H1 (cell line): Measurements from ENCODE around the gene KIF21A. TPM values are rescaled to one million over a fixed set of nuclear protein-coding genes. Genes with fewer than 3 reads are reported as not detected.

Source experiments
- CTCF ChIA-PET: fragments of 300-600 bp; sonication (Branson Sonifier 250); formaldehyde crosslinking; loops from one replicate; lab custom pipeline; 2021; ENCODE audit not compliant: partially characterized antibody; lab: Charles Lee
- POLR2A ChIA-PET: fragments of 300-600 bp; sonication (Branson Sonifier 250); formaldehyde crosslinking; loops from one replicate; lab custom pipeline; 2021; ENCODE audit warnings: inconsistent platforms; ENCODE audit not compliant: partially characterized antibody; lab: Charles Lee
- DNase-seq, 2 experiments: peaks; one replicate each; pipeline versions ENCODE4 v3.0.0 to v3.0.0-alpha.2; 2010 to 2022; ENCODE audit warnings: low spot score in 2 of 2, low read depth in 1 of 2, mixed read lengths in 1 of 2
- FAIRE-seq: peaks from 2 replicates; lab custom pipeline; 2011; peaks lifted over from hg19 to GRCh38; lab: Jason Lieb, UNC
- H2AFZ ChIP-seq: 2 replicates; pipeline ENCODE4 v1.8.1; 2012; ENCODE audit warnings: low read length, inconsistent platforms
- H2AK5ac ChIP-seq: 2 replicates; pipeline ENCODE4 v1.6.1; 2013; ENCODE audit warnings: low read depth, low read length
- H2BK120ac ChIP-seq: replicated peaks from 2 replicates; pipeline ENCODE3; 2013; ENCODE audit warnings: low read depth, low read length, inconsistent platforms
- H2BK12ac ChIP-seq: 2 replicates; pipeline ENCODE4 v1.6.1; 2013; ENCODE audit warnings: low read depth, low read length
- H2BK15ac ChIP-seq: 2 replicates; pipeline ENCODE4 v1.6.1; 2013; ENCODE audit warnings: low read length
- H2BK20ac ChIP-seq: 2 replicates; pipeline ENCODE4 v1.6.1; 2013; ENCODE audit warnings: low read length
- H2BK5ac ChIP-seq: 2 replicates; pipeline ENCODE4 v1.6.1; 2013; ENCODE audit warnings: low read depth, low read length
- H3K14ac ChIP-seq: 2 replicates; pipeline ENCODE4 v1.6.1; 2013; ENCODE audit warnings: inconsistent platforms; ENCODE audit not compliant: insufficient read length
- H3K18ac ChIP-seq: 2 replicates; pipeline ENCODE4 v1.6.1; 2013; ENCODE audit warnings: low read length; ENCODE audit errors: extremely low read depth
- H3K23ac ChIP-seq: 2 replicates; pipeline ENCODE4 v1.6.1; 2013; ENCODE audit warnings: inconsistent platforms; ENCODE audit not compliant: insufficient read length
- H3K23me2 ChIP-seq: 2 replicates; pipeline ENCODE4 v1.6.1; 2013; ENCODE audit warnings: low read depth, low read length
- H3K27ac ChIP-seq: 2 replicates; pipeline ENCODE4 v1.6.1; 2011; ENCODE audit warnings: low read depth, low read length, inconsistent platforms
- H3K27me3 ChIP-seq, 4 experiments: replicated peaks in 1 of 4; 1 replicate in 1 of 4; 2 replicates in 3 of 4; pipeline versions ENCODE4 v1.6.1 to v1.8.1; 2011 to 2013; ENCODE audit warnings: low read length in 3 of 4, mild to moderate bottlenecking in 3 of 4, inconsistent platforms in 2 of 4, mixed read lengths in 2 of 4, moderate library complexity in 1 of 4; ENCODE audit not compliant: control insufficient read depth in 3 of 4, insufficient read depth in 3 of 4; ENCODE audit errors: extremely low read depth in 1 of 4
- H3K36me3 ChIP-seq, 4 experiments: 2 replicates each; pipeline versions ENCODE4 v1.6.1 to v1.8.1; 2011 to 2013; ENCODE audit warnings: mild to moderate bottlenecking in 4 of 4, low read length in 3 of 4, moderate library complexity in 2 of 4, control low read depth in 1 of 4, inconsistent platforms in 1 of 4; ENCODE audit not compliant: insufficient read depth in 4 of 4, control insufficient read depth in 2 of 4
- H3K4ac ChIP-seq: replicated peaks from 2 replicates; pipeline ENCODE3; 2013; ENCODE audit warnings: low read length, low read depth, mixed read lengths, inconsistent platforms; ENCODE audit not compliant: insufficient read length
- H3K4me1 ChIP-seq, 4 experiments: replicated peaks in 1 of 4; 1 replicate in 1 of 4; 2 replicates in 3 of 4; pipeline versions ENCODE4 v1.6.1 to v1.8.1; 2011 to 2013; ENCODE audit warnings: low read length in 3 of 4, inconsistent platforms in 2 of 4, mixed read lengths in 1 of 4; ENCODE audit not compliant: insufficient read depth in 4 of 4, control insufficient read depth in 3 of 4
- H3K4me2 ChIP-seq, 2 experiments: 2 replicates each; pipeline versions ENCODE4 v1.6.1 to v1.8.1; 2011 to 2013; ENCODE audit warnings: low read depth in 2 of 2, low read length in 2 of 2, control low read depth in 1 of 2, inconsistent platforms in 1 of 2, mild to moderate bottlenecking in 1 of 2; ENCODE audit not compliant: insufficient read depth in 1 of 2
- H3K4me3 ChIP-seq, 4 experiments: fragments of 200-600, 300-600 bp in 1 of 4; sonication (generic), shearing (Covaris generic), sonication (Bioruptor Twin) in 1 of 4; 2 replicates each; pipeline versions ENCODE4 v1.5.1 to v1.8.1; 2011 to 2016; ENCODE audit warnings: low read length in 4 of 4, low read depth in 3 of 4, control low read depth in 2 of 4, inconsistent platforms in 2 of 4, mild to moderate bottlenecking in 2 of 4, mixed read lengths in 1 of 4, moderate library complexity in 1 of 4; ENCODE audit not compliant: insufficient read depth in 2 of 4; ENCODE audit errors: extremely low read depth in 1 of 4
- H3K56ac ChIP-seq: replicated peaks from 2 replicates; pipeline ENCODE3; 2013; ENCODE audit warnings: low read depth, mild to moderate bottlenecking, mixed read lengths, low read length, inconsistent platforms; ENCODE audit not compliant: insufficient read length
- H3K79me1 ChIP-seq: 2 replicates; pipeline ENCODE4 v1.6.1; 2013; ENCODE audit warnings: low read depth, low read length, control low read depth
- H3K79me2 ChIP-seq, 2 experiments: 2 replicates each; pipeline versions ENCODE4 v1.6.1 to v1.8.1; 2012 to 2013; ENCODE audit warnings: low read length in 2 of 2, mild to moderate bottlenecking in 2 of 2, inconsistent platforms in 1 of 2; ENCODE audit not compliant: insufficient read depth in 2 of 2, control insufficient read depth in 1 of 2
- H3K9ac ChIP-seq, 4 experiments: replicated peaks in 1 of 4; 1 replicate in 1 of 4; 2 replicates in 3 of 4; pipeline versions ENCODE4 v1.6.1 to v1.8.1; 2011 to 2013; ENCODE audit warnings: low read depth in 3 of 4, low read length in 3 of 4, control low read depth in 2 of 4, mild to moderate bottlenecking in 2 of 4, moderate library complexity in 2 of 4, inconsistent platforms in 1 of 4; ENCODE audit errors: extremely low read depth in 1 of 4
- H3K9me3 ChIP-seq, 2 experiments: 2 replicates each; pipeline versions ENCODE4 v1.6.1 to v1.8.1; 2012 to 2013; ENCODE audit warnings: mild to moderate bottlenecking in 2 of 2, moderate library complexity in 2 of 2, control low read depth in 1 of 2, inconsistent platforms in 1 of 2, low read depth in 1 of 2, low read length in 1 of 2, mixed read lengths in 1 of 2; ENCODE audit not compliant: insufficient read depth in 2 of 2
- H4K20me1 ChIP-seq, 2 experiments: replicated peaks in 1 of 2; 2 replicates each; pipeline versions ENCODE3 to v1.8.1; 2011 to 2013; ENCODE audit warnings: inconsistent platforms in 2 of 2, low read length in 2 of 2, mild to moderate bottlenecking in 1 of 2; ENCODE audit not compliant: insufficient read depth in 2 of 2, control insufficient read depth in 1 of 2
- H4K5ac ChIP-seq: 2 replicates; pipeline ENCODE4 v1.6.1; 2013; ENCODE audit warnings: low read length, low read depth, mixed read lengths, inconsistent platforms; ENCODE audit not compliant: insufficient read length
- H4K8ac ChIP-seq: 2 replicates; pipeline ENCODE4 v1.8.0; 2013; ENCODE audit warnings: mild to moderate bottlenecking, moderate library complexity, low read length, inconsistent platforms; ENCODE audit not compliant: insufficient read depth; ENCODE audit errors: extremely low read depth
- H4K91ac ChIP-seq: replicated peaks from 2 replicates; pipeline ENCODE3; 2013; ENCODE audit warnings: low read length, mixed read lengths, inconsistent platforms; ENCODE audit not compliant: insufficient read length
- BRCA1 ChIP-seq: IDR thresholded peaks from 2 replicates; pipeline ENCODE4 v1.6.1; 2012; ENCODE audit warnings: low read depth, low read length, improper control_type of control experiment
- EGR1 ChIP-seq: IDR thresholded peaks from 2 replicates; pipeline ENCODE4 v1.6.1; 2011; ENCODE audit warnings: low read depth, low read length, borderline replicate concordance
- FOSL1 ChIP-seq: IDR thresholded peaks from 2 replicates; pipeline ENCODE4 v1.6.1; 2011; ENCODE audit warnings: mild to moderate bottlenecking, low read depth, low read length, moderate library complexity; ENCODE audit not compliant: insufficient read depth
- HDAC2 ChIP-seq, 2 experiments: fragments of 300-600 bp in 1 of 2; sonication (generic) in 1 of 2; IDR thresholded peaks; 2 replicates each; pipeline ENCODE4 v1.6.1; 2011 to 2012; ENCODE audit warnings: low read depth in 2 of 2, low read length in 2 of 2, mild to moderate bottlenecking in 2 of 2, moderate library complexity in 2 of 2, borderline replicate concordance in 1 of 2, inconsistent platforms in 1 of 2
- HDAC6 ChIP-seq: IDR thresholded peaks from one replicate; pipeline ENCODE4 v1.7.1; 2012; ENCODE audit warnings: low read depth, mild to moderate bottlenecking, inconsistent platforms, low read length, moderate library complexity
- RAD21 ChIP-seq, 2 experiments: IDR thresholded peaks in 1 of 2; conservative IDR thresholded peaks in 1 of 2; 2 replicates each; pipeline ENCODE4 v1.6.1; 2011; ENCODE audit warnings: low read depth in 2 of 2, low read length in 2 of 2, improper control_type of control experiment in 1 of 2, inconsistent platforms in 1 of 2, mild to moderate bottlenecking in 1 of 2, moderate library complexity in 1 of 2
- RFX5 ChIP-seq: IDR thresholded peaks from 2 replicates; pipeline ENCODE4 v1.6.1; 2011; ENCODE audit warnings: low read depth, low read length, improper control_type of control experiment, borderline replicate concordance
- SP1 ChIP-seq: IDR thresholded peaks from 2 replicates; pipeline ENCODE4 v1.6.1; 2011; ENCODE audit warnings: low read depth, low read length
- SRF ChIP-seq: IDR thresholded peaks from 2 replicates; pipeline ENCODE4 v1.6.1; 2011; ENCODE audit warnings: mild to moderate bottlenecking, low read depth, low read length, moderate library complexity
- TBP ChIP-seq: IDR thresholded peaks from 2 replicates; pipeline ENCODE4 v1.6.1; 2011; ENCODE audit warnings: low read depth, low read length, improper control_type of control experiment
- WGBS, 2 experiments: shearing (Covaris generic) in 1 of 2; methylation state at CpG; one replicate each; pipeline versions ENCODE4 v1.1.6 to v1.1.7; 2013 to 2015; ENCODE audit warnings: low lambda C conversion rate in 2 of 2, mixed read lengths in 2 of 2, inconsistent platforms in 1 of 2, low coverage in 1 of 2, missing lambda C conversion rate in 1 of 2; ENCODE audit not compliant: insufficient replicate concordance in 2 of 2, insufficient coverage in 1 of 2, insufficient read length in 1 of 2; ENCODE audit errors: extremely low coverage in 1 of 2, missing lambda C conversion rate in 1 of 2; 5-methylcytosine and 5-hydroxymethylcytosine counted together
- polyA plus RNA-seq, 7 experiments: library from polyadenylated mRNA; depleted of rRNA in 3 of 7; stranded (reverse) in 5 of 7; unstranded in 2 of 7; fragments of >200 nt in 5 of 7; fragments of 200-250 nt in 2 of 7; gene quantifications; 1 replicate in 5 of 7; 2 replicates in 1 of 7; 4 replicates in 1 of 7; pipeline versions ENCODE4 v1.2.1 to v1.2.3, GENCODE V29; 2011 to 2013; ENCODE audit warnings: missing spikeins in 2 of 7, mixed read lengths in 2 of 7
- total RNA-seq: library from RNA; stranded (reverse); fragmentation: NEBNext Ultra II Directional; extraction: Animal tissue kit (Norgen Biotek cat#: 25700); gene quantifications from 2 replicates; pipeline ENCODE4 v1.2.1, GENCODE V29; 2021
- TF ChIP-seq, protein P1 (sequence below), 3 experiments: IDR thresholded peaks; 1 replicate in 2 of 3; 2 replicates in 1 of 3; pipeline versions ENCODE4 v1.5.1 to v1.6.1; 2011; ENCODE audit warnings: low read length in 3 of 3, mild to moderate bottlenecking in 3 of 3, inconsistent platforms in 2 of 3, low read depth in 1 of 3, moderate library complexity in 1 of 3; ENCODE audit not compliant: insufficient read depth in 1 of 3; ENCODE audit errors: control extremely low read depth in 1 of 3

The KIF21A gene
- total and polyA plus RNA-seq, 2 of the 8 experiments (the other 6 are each of a cell fraction or from before 2014, with no cell fraction given): 10.0 to 26.0 TPM

GRCh38 chr12:39359645-39360044 lies 83.3 kb downstream of the KIF21A start:
- no peak overlapping the region for H3K14ac ChIP-seq
- H3K36me3 ChIP-seq: peaks cover 0 to 9% (median 4%) of the 10 kb centered on the region in 4 experiments; a peak in 4 of 8 replicates
- DNase-seq (no peak), FAIRE-seq (no peak)
- H2BK20ac ChIP-seq: no peak overlapping the region
- no peaks in the 10 kb centered on the region for H4K20me1 ChIP-seq
- no peak overlapping the region for H3K23ac ChIP-seq
- 94% methylated on average over 2 of the region's 2 CpGs; no CpG with 5 or more reads in 1 of the 2 experiments for WGBS, 2 experiments
- H2BK15ac ChIP-seq: no peak overlapping the region
- H4K8ac ChIP-seq: no peak overlapping the region
- H3K18ac ChIP-seq: no peak overlapping the region
- no peak overlapping the region for H2AFZ ChIP-seq
- H2AK5ac ChIP-seq: no peak overlapping the region
- no peak overlapping the region for H2BK12ac ChIP-seq
- no peaks in the 10 kb centered on the region for H3K27me3 ChIP-seq
- H3K4me3 ChIP-seq: no peak overlapping the region
- no peak overlapping the region for H3K9ac ChIP-seq
- H3K9me3 ChIP-seq: no peaks in the 10 kb centered on the region
- H3K4me2 ChIP-seq: no peak overlapping the region
- H3K79me1 ChIP-seq: no peaks in the 10 kb centered on the region
- ChIA-PET CTCF (interaction anchor here (2.1 kb wide), 1 partner anchor 42 kb away, joined by 7 read pairs; no protein-coding TSS in a partner anchor), POLR2A (interaction anchor here (0.6 kb wide), 1 partner anchor 232 kb away, joined by 3 read pairs; no protein-coding TSS in a partner anchor)
- no peaks in the 10 kb centered on the region for H3K4me1 ChIP-seq
- H2BK5ac ChIP-seq: no peak overlapping the region
- no peak overlapping the region for H3K56ac ChIP-seq
- no peak overlapping the region for H4K91ac ChIP-seq
- no peaks in the 10 kb centered on the region for H3K79me2 ChIP-seq
- no peak overlapping the region for H3K4ac ChIP-seq
- no peak overlapping the region for H3K27ac ChIP-seq
- H3K23me2 ChIP-seq: no peaks in the 10 kb centered on the region
- no peak overlapping the region for H2BK120ac ChIP-seq
- no peak overlapping the region for H4K5ac ChIP-seq
- TF ChIP-seq EGR1: no peak
- TF ChIP-seq HDAC6: no peak
- TF ChIP-seq HDAC2 (IDR thresholded peaks at IDR 0.05; ENCODE audit: borderline replicate concordance in 1 of 2, low read depth in 2 of 2, low read length in 2 of 2): no peak
- TF ChIP-seq SRF: no peak
- no peak for TF ChIP-seq SP1
- TF ChIP-seq, protein P1, sequence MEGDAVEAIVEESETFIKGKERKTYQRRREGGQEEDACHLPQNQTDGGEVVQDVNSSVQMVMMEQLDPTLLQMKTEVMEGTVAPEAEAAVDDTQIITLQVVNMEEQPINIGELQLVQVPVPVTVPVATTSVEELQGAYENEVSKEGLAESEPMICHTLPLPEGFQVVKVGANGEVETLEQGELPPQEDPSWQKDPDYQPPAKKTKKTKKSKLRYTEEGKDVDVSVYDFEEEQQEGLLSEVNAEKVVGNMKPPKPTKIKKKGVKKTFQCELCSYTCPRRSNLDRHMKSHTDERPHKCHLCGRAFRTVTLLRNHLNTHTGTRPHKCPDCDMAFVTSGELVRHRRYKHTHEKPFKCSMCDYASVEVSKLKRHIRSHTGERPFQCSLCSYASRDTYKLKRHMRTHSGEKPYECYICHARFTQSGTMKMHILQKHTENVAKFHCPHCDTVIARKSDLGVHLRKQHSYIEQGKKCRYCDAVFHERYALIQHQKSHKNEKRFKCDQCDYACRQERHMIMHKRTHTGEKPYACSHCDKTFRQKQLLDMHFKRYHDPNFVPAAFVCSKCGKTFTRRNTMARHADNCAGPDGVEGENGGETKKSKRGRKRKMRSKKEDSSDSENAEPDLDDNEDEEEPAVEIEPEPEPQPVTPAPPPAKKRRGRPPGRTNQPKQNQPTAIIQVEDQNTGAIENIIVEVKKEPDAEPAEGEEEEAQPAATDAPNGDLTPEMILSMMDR (IDR thresholded peaks at IDR 0.05; ENCODE audit: control extremely low read depth in 1 of 3, insufficient read depth in 1 of 3, low read depth in 1 of 3, low read length in 3 of 3): no peak
- no peak for TF ChIP-seq TBP
- no peak for TF ChIP-seq RFX5
- TF ChIP-seq FOSL1: no peak
- no peak for TF ChIP-seq RAD21 (IDR thresholded peaks at IDR 0.05 in 1 of 2, conservative IDR thresholded peaks at IDR 0.05 in 1 of 2; ENCODE audit: low read depth in 2 of 2, low read length in 2 of 2)
- no peak for TF ChIP-seq BRCA1
